Renal cortical epithelial cell (primary cell): ENCODE data around the gene LIMS4. TPM values are rescaled to one million over a fixed set of nuclear protein-coding genes. Genes with fewer than 3 reads are reported as not detected.
"Not testable (repeated sequence)": the region's sequence is repeated elsewhere in the genome, so short reads cannot be mapped to it uniquely, and the experiment has no call there.

ENCODE experiments used
- DNase-seq: peaks from one replicate; pipeline ENCODE4 v3.0.0-alpha.2; 2011; ENCODE audit warnings: low read depth
- total RNA-seq: library from RNA; depleted of rRNA; stranded (reverse); fragments of >200 nt; gene quantifications from 2 replicates; pipeline ENCODE4 v1.2.3, GENCODE V29; 2014

Gene LIMS4
- total RNA-seq, 1 donor from 2014 or later: 1.1 TPM

- DNase-seq: not testable (repeated sequence)
Observed at GRCh38 chr2:110449127-110449947, 23.3 kb downstream of the LIMS4 start.

- DNase-seq: not testable (repeated sequence)
Observed at GRCh38 chr2:110446644-110447043, 26.0 kb downstream of the LIMS4 start.

DNA sequence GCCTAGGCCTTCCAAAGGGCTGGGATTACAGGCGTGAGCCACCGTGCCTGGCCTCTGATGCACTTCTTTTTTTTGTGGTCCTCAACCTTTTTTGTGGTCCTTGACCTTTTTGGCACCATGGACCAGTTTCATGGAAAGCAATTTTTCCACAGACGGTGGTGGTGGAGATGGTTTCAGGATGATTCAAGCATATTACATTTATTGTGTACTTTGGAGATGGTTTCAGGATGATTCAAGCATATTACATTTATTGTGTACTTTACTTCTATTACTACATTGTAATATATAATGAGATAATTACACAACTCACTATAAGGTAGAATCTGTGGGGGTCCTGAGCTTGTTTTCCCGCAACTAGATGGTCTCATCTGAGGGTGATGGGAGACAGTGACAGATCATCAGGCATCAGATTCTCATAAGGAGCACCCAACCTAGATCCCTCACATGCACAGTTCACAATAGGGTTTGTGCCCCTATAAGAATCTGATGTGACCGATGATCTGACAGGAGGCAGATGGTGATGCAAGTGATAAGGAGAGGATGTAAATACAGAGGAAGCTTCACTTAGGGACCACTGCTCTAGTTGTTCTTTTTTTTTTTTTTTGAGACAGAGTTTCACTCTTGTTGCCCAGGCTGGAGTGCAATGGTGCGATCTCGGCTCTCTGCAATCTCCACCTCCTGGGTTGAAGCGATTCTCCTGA is 29.2 kb downstream of the LIMS4 start:
- DNase-seq: not testable (repeated sequence)

GRCh38 chr2:110441905-110442304 is 30.7 kb downstream of the LIMS4 start:
- not testable (repeated sequence) for DNase-seq

DNA sequence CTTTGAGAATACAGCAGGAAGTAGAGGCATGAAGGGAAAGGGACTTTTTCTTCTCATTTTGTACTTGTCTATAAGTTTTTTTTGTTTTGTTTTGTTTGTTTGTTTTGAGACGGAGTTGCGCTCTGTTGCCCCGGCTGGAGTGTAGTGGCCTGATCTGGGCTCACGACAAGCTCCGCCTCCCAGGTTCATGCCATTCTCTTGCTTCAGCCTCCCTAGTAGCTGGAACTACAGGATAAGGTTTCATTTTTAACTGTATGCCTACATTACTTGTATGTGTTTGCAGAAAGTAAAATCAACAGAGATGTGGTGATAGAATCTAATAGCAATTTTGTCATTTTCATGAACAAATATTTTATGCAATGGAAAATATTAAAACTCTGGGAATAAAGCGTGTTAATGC is 38.1 kb downstream of the LIMS4 start:
- DNase-seq: not testable (repeated sequence)

DNA sequence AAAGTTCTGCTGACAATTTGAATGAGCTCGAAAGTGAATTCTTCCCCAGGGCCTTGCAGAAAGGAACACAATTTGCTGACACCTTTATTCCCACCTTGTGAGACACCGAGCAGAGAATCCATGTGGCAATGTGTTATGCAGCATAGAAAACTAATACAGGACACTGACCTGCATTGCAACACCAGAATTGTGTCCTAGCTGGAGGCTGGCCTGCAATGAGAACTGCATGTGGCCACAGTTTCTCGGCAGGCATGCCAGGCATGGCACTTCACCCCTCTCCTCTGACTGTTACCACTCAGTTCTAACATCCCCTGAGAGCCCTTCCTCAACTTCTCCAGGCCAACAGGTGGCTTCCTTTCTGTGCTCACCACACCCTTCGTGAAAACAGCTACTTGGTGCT is 46.9 kb downstream of the LIMS4 start:
- not testable (repeated sequence) for DNase-seq

DNA sequence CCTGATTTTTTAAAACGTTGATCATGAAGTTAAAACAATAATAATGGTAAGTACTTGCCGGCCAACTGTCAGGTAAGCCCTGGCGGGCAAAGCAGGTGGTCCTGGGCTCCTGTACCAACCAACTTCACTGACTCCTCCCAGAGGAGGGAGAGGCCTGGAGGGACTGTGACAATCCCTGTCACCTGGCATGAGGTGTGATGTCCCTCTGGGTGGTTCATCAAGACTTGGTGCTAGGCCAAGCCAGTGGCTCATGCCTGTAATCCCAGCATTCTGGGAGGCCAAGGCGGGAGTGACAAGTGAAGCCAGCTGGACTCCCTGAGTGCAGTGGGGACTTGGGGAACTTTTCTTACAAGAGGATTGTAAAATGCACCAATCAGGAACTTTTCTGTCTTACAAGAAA is 48.2 kb downstream of the LIMS4 start:
- not testable (repeated sequence) for DNase-seq

DNA sequence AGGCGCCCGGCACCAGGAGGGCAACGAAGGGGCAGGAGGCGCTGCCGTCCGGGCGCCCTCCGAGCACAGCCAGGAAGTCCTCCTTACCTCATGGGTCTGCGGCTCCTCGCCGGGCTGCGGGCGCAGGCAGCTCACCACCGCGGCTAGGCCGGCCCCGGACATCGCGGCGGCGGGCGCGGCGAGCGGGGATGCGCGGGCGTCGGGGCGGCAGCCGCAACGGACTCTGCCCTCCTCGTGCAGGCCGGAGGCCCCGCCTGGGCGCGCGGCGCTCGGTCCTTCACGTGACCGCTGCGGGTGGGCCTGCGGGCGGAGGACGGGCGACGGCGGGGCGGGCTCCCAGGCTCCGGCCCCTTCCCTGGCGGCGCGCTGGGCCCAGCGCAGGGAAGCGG is 49.0 kb downstream of the LIMS4 start:
- DNase-seq: not testable (repeated sequence)

GRCh38 chr2:110422852-110423573 is 49.6 kb downstream of the LIMS4 start:
- not testable (repeated sequence) for DNase-seq

GRCh38 chr2:110420641-110421354 is 51.8 kb downstream of the LIMS4 start:
- DNase-seq: not testable (repeated sequence)

DNA sequence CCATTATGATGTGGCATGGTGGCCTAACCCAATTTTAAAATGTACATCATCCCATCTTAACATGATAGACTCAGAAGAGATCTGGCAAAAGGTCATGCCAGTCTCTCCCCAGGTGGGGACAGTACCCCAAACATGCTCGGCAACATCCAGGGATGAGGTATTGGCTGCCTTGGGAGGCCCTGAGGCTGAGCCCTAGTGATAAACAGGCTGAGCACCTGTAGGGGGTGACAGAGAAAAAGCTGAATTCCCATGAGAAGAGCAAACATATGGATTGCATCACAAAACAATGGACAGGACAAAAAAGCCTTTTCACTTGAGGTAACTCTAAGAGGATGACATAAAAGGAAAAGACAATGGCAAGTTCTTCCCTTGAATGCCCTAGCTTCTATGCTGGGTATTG is 65.5 kb downstream of the LIMS4 start:
- DNase-seq: not testable (repeated sequence)

DNA sequence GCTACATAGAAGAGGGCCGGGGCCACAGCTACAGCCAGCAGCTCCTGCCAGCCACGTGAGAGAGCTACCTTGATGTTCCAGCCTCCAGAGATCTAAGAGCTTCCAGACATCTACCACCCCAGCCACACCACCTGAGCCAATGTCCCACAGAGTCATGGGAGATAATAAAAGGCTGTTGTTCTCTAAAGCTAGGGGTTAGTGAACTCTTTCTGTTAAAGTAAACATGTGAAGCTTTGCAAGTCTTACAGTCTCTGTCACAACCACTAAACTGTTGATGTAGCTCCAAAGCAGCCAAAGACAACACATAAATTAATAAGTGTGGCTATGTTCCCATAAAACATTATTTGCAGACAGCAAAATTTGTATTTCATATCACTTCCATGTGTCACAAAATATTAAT is 67.6 kb downstream of the LIMS4 start:
- not testable (repeated sequence) for DNase-seq

DNA sequence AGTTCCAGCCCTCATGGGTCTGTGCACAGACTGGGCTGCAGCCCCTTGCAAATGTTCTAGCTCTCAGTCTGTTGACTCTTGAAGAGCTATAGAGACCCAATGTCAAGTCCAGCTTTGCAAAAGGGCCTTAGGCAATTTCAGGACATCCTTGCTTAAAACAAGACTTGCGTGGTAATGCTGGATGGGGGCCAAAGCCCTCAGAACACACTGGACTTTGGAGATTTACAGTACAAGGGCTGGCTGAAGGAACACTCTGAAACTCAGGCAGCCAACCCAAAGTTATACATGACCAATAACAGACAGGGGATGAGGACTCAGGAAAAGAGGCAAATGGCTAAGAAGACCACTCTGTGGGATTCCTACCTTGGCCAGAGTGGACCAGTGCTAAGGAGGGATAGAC is 68.4 kb downstream of the LIMS4 start:
- not testable (repeated sequence) for DNase-seq

DNA sequence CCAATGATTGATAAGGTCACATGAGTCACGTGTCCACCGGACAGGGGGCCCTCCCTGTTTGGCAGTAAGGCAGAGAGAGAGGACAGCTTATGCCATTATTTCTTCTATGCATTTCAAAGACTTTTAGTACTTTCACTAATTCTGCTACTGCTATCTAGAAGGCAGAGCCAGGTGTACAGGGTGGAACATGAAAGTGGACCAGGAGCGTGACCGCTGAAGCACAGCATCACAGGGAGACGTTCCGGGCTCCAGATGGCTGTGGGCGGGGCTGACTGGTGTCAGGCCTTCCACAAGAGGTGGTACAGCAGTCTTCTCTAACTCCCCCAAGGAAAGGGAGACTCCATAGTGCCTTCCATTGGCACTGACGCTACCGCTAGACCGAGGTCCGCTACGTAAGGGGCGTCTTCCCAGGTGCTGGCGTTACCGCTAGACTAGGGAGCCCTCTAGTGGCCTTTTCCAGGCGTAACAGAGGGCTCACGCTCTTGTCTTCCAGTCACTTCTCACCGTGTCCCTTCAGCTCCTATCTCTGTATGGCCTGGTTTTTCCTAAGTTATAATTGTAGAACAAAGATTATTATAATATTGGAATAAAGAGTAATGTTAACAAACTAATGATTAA is 71.5 kb downstream of the LIMS4 start:
- DNase-seq: not testable (repeated sequence)

GRCh38 chr2:110399378-110399777 is 73.2 kb downstream of the LIMS4 start:
- not testable (repeated sequence) for DNase-seq

- not testable (repeated sequence) for DNase-seq
Observed at GRCh38 chr2:110395990-110396389, 76.6 kb downstream of the LIMS4 start.

Other genes with a start within 250 kb of the LIMS4 start
- 43.6 and 58.3 TPM in 2 replicates for gene RGPD6, start 104.4 kb upstream of the LIMS4 start, total RNA-seq
- gene BUB1, start 205.2 kb upstream of the LIMS4 start, total RNA-seq: 2.2 and 23.4 TPM in 2 replicates